Measurements from ENCODE around the gene ZIK1. TPM values are rescaled to one million over a fixed set of nuclear protein-coding genes. Genes with fewer than 3 reads are reported as not detected.
A peak's percentile ranks its signal among the peaks of the same experiment; 100 is the strongest.

ZIK1 gene
- total and polyA plus RNA-seq, 7 donors = 0.23 to 10.5 (median 4.8) TPM

DNA sequence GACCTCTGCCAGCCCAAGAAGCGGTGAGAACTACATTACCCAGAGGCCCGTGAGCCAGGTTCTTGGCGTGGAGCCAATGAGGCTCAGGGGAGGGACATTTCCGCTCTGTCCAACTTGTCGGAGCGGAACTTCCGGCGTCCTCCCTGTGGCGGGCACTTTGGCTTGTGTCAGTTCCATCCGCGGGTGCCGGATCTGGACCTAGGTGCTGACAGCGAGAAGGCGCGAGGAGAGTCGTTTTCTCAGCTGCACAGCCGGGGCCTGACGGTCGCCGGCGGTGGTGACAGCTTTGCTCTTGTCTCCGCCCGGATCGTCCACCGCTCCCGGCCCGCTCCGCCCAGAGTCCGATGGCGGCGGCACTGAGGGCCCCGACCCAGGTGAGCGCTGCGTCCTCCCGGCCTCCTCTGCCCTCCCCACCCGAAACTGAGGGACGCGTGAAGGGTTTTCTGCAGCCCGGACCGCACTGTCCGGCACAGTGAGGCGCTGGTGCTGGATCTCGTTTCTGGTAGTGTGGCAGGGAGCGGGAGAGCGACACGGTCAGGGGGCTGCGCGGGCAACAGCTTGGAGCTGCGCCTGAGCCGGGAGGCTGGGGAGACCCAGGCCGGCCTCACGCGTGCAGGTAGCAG, 15.9 kb downstream of the ZIK1 start, which contains the start of gene ZNF530:
Gene ZNF530 (plus strand): TSS at position 125 of the 623 bp plus-strand sequence. CDS start 4,461 bp downstream, outside the sequence.
- H3K9me3 ChIP-seq = peaks cover 0 to 10% (median 2%) of the 10 kb centered on the region in 4 donors
- H3K4me3 ChIP-seq = peak within 1 kb of the TSS; percentile 68 to 88 (median 70)
- TF ChIP-seq POLR2A (IDR thresholded peaks at IDR 0.05) (no peak), POLR2AphosphoS5 (IDR thresholded peaks at IDR 0.05) (peak; percentile 54 to 86 (median 84)), EP300 (IDR thresholded peaks at IDR 0.05) (no peak)
- TF ChIP-seq, protein P1, sequence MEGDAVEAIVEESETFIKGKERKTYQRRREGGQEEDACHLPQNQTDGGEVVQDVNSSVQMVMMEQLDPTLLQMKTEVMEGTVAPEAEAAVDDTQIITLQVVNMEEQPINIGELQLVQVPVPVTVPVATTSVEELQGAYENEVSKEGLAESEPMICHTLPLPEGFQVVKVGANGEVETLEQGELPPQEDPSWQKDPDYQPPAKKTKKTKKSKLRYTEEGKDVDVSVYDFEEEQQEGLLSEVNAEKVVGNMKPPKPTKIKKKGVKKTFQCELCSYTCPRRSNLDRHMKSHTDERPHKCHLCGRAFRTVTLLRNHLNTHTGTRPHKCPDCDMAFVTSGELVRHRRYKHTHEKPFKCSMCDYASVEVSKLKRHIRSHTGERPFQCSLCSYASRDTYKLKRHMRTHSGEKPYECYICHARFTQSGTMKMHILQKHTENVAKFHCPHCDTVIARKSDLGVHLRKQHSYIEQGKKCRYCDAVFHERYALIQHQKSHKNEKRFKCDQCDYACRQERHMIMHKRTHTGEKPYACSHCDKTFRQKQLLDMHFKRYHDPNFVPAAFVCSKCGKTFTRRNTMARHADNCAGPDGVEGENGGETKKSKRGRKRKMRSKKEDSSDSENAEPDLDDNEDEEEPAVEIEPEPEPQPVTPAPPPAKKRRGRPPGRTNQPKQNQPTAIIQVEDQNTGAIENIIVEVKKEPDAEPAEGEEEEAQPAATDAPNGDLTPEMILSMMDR (IDR thresholded peaks at IDR 0.05) = no peak
- peaks cover 0 to 13% (median 9%) of the 10 kb centered on the region in 4 donors for H3K4me1 ChIP-seq
- intact Hi-C loops (cut with DNase I) = loop anchor here (1.0 to 2.0 kb wide), 2 partner anchors 21 to 41 kb away; partner anchors contain the start of genes ZNF416 and ZNF550
- WGBS, 2 donors = 1% methylated on average over 53 of the region's 53 CpGs
- H3K27ac ChIP-seq = peak within 1 kb of the TSS in 3 of 4 donors; percentile 50 to 57 (median 55)
- H3K27me3 ChIP-seq = no peaks in the 10 kb centered on the region
- peaks cover 0 to 15% (median 4%) of the 10 kb centered on the region in 4 donors for H3K36me3 ChIP-seq
- DNase-seq = peak; percentile 97

DNA sequence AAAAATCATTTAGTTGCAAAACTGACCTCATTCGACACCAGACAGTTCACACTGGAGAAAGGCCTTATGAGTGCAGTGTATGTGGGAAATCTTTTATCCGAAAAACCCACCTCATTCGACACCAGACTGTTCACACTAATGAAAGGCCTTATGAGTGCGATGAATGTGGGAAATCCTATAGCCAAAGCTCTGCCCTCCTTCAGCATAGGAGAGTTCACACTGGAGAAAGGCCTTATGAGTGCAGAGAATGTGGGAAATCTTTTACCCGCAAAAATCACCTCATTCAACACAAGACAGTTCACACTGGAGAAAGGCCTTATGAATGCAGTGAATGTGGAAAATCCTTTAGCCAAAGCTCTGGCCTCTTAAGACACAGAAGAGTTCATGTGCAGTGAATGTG, 23.0 kb downstream of the ZIK1 start:
- Histone ChIP-seq H3K9me3 (peaks cover 0 to 48% (median 15%) of the 10 kb centered on the region in 4 donors), H3K36me3 (peaks cover 4 to 46% (median 18%) of the 10 kb centered on the region in 4 donors), H3K4me3 (no peak overlapping the region), H3K27me3 (no peaks in the 10 kb centered on the region), H3K27ac (no peak overlapping the region), H3K4me1 (no peaks in the 10 kb centered on the region)
- intact Hi-C loops (cut with DNase I) = no loop called here
- no peak for DNase-seq
- TF ChIP-seq, protein P1 (IDR thresholded peaks at IDR 0.05) = no peak
- no peak for TF ChIP-seq POLR2A (IDR thresholded peaks at IDR 0.05)
- no peak for TF ChIP-seq EP300 (IDR thresholded peaks at IDR 0.05)
- no peak for TF ChIP-seq POLR2AphosphoS5 (IDR thresholded peaks at IDR 0.05)
- WGBS, 2 donors = 97% methylated on average over 5 of the region's 5 CpGs

DNA sequence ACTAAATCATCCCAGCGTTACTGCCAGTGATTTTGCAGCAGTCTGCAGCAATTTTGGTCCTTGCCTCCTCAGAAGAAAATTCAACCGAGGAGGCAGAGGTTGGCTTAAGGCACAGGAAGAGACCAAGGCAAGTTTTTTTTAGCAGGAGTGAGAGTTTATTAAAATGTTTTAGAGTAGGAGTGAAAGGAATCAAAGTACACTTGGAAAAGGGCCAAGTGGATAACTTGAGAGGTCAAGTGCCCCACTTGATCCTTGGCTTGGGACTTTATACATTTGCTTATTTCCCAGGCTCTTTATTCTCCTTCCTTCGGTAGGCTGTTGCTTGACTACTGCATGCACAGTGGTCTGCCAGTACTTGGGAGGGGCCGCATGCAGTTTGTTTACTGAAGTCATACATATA, 27.2 kb downstream of the ZIK1 start:
- intact Hi-C loops (cut with DNase I) = no loop called here
- H3K4me3 ChIP-seq = no peak overlapping the region
- H3K9me3 ChIP-seq = peaks cover 6 to 38% (median 21%) of the 10 kb centered on the region in 4 donors
- no peak overlapping the region for H3K27ac ChIP-seq
- WGBS, 2 donors = 86 to 89% methylated on average over 4 of the region's 4 CpGs
- no peaks in the 10 kb centered on the region for H3K27me3 ChIP-seq
- TF ChIP-seq POLR2A (IDR thresholded peaks at IDR 0.05) (no peak), POLR2AphosphoS5 (IDR thresholded peaks at IDR 0.05) (no peak), EP300 (IDR thresholded peaks at IDR 0.05) (no peak)
- TF ChIP-seq, protein P1 (IDR thresholded peaks at IDR 0.05) = no peak
- no peak for DNase-seq
- H3K4me1 ChIP-seq = peaks cover 0 to 16% (median 11%) of the 10 kb centered on the region in 4 donors
- peaks cover 0 to 27% (median 9%) of the 10 kb centered on the region in 4 donors for H3K36me3 ChIP-seq

DNA sequence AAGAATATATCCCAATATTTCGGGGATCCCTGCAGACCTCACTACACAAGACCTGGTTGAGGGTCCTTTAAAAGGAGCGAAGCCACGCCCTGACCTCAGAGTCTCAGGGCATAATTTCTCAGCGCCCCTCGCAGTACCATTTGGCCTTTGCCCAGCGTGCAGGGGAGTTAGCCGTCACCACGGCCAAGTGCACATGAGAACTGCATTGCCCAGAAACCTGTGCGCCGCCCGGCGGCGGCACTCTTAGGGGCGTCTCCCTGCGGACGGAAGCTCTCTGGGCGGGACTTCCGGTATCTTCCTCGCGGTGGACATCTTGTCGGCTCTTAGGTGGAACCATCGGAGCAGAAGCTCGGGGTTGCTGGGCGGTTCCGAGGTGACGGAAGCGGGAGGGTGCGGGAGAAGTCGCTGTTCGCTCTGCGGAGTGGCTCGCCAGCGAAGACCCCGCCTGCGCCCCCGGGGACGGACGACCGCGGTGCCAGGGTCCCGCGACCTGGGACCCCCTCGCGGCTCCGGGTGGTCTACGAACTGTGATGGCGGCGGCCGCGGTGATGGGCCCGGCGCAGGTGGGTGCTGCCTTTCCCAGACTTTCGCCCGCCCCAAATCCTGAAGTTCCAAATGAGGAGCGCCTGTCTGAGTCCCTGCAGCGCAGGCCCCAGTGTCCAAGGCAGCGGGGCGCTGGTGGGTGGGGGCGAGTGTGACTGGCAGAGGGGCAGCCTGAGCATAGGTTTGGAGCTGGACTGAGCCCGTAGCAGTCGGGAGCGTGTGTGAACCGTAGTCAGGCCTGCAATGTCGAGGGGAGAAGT, 30.2 kb downstream of the ZIK1 start, which contains the start of gene ZNF134:
Gene ZNF134 (plus strand): TSS at position 302 of the 803 bp plus-strand sequence. CDS start 5,227 bp downstream, outside the sequence.
- Histone ChIP-seq H3K27me3 (no peaks in the 10 kb centered on the region), H3K4me1 (peaks cover 0 to 16% (median 11%) of the 10 kb centered on the region in 4 donors), H3K36me3 (peaks cover 9 to 39% (median 34%) of the 10 kb centered on the region in 4 donors), H3K4me3 (peak within 1 kb of the TSS; percentile 89 to 98 (median 94)), H3K27ac (peak within 1 kb of the TSS; percentile 69 to 83 (median 80)), H3K9me3 (peaks cover 31 to 44% (median 43%) of the 10 kb centered on the region in 4 donors)
- 2 to 4% methylated on average over 64 of the region's 64 CpGs for WGBS, 2 donors
- intact Hi-C loops (cut with DNase I) = no loop called here
- TF ChIP-seq POLR2A (IDR thresholded peaks at IDR 0.05) (peak in 1 of 2 donors; percentile 18), EP300 (IDR thresholded peaks at IDR 0.05) (no peak), POLR2AphosphoS5 (IDR thresholded peaks at IDR 0.05) (peak; percentile 46 to 78 (median 66))
- TF ChIP-seq, protein P1 (IDR thresholded peaks at IDR 0.05) = no peak
- peak; percentile 93 for DNase-seq
